GM18498 (cell line): ENCODE data around the gene EIF3CL.
A peak's percentile ranks its signal among the peaks of the same experiment; 100 is the strongest.
"Not testable (repeated sequence)": the region's sequence is repeated elsewhere in the genome, so short reads cannot be mapped to it uniquely, and the experiment has no call there.

ENCODE experiments used
- ATAC-seq: cut with Tn5 transposase; IDR thresholded peaks from one replicate; pipeline ENCODE4 v1.9.1; 2021; ENCODE audit warnings: mild to moderate bottlenecking, moderate library complexity; ENCODE audit not compliant: unreplicated experiment

EIF3CL gene, protein sequence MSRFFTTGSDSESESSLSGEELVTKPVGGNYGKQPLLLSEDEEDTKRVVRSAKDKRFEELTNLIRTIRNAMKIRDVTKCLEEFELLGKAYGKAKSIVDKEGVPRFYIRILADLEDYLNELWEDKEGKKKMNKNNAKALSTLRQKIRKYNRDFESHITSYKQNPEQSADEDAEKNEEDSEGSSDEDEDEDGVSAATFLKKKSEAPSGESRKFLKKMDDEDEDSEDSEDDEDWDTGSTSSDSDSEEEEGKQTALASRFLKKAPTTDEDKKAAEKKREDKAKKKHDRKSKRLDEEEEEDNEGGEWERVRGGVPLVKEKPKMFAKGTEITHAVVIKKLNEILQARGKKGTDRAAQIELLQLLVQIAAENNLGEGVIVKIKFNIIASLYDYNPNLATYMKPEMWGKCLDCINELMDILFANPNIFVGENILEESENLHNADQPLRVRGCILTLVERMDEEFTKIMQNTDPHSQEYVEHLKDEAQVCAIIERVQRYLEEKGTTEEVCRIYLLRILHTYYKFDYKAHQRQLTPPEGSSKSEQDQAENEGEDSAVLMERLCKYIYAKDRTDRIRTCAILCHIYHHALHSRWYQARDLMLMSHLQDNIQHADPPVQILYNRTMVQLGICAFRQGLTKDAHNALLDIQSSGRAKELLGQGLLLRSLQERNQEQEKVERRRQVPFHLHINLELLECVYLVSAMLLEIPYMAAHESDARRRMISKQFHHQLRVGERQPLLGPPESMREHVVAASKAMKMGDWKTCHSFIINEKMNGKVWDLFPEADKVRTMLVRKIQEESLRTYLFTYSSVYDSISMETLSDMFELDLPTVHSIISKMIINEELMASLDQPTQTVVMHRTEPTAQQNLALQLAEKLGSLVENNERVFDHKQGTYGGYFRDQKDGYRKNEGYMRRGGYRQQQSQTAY

DNA sequence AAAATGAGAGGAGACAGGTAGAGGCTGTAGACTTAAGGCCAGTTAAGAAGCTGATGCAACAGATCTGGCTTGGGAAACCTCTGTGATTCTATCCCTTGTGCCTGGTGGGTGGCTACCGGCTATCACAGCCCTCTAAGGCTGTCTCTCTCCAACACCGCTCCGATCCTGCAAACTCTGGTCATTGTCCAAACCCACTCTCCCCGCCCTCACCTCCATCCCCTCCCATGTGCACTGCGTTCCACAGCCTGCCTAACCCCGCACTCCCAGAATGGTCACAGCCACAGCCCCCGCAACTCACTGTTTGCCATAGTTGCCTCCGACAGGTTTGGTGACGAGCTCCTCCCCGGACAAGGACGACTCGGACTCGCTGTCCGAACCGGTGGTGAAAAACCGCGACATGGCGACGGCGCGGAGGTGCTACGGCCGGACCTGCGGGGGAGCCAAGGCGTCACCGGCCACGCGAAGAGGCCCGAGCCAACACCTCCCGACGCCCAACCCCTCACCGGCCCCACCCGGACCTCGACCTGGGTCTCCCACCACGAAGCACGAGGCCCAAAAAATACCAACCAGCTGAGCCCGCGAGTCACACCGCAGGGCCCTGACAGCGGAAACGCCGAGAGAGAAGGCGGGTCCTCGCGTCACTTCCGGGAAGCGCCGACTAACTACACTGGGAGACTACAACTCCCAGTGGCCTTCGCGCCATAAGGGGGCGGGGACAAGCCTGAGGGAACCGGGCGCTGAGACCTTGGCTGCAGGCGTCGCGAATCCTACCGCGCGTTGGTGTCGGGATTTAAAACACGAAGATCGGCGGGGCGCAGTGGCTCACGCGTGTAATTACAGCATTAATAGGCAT is at the start of gene EIF3CL:
EIF3CL (minus strand) TSS at position 622 of the 853 bp plus-strand sequence; CDS start at position 399, 223 bp downstream.
- ATAC-seq = peak; percentile 98

DNA sequence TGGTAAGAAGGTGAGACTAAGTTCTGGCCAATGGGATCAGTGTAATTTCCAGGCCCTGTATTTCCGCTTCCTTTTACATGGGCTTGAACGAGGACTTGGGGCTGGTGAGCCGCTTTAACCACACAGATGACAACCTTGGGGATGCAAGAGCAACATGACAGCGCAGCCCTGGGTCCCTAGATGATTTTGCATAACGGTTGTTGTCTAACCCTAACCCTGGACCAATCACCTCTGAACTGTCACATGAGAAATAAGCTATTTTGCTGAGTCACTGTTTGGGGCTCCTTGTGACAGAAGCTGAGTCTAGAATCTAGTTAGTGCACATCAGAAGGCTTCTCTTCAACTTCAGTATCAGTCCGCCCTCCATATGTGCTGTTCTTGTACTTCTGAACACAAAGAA is 43.4 kb upstream of the EIF3CL start:
- not testable (repeated sequence) for ATAC-seq

DNA sequence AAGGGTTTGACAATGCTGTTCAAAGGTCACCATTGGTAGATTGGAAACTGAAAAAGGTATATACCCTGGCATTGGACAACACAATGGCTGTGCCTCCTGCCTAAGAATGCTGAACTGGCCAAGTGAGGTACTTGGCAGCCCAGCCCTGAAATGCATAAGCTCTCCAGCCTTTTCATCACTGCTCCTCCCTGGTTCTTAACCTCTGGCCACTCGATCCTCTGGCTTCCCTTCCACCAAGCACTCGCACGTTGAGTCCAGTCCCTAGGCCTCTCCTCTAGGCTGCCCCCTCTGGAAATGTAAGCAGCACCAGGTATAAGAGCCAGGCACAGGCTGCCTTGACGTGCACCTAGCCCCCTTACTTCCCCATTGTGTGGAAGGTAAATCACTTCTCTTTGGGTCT is 42.7 kb upstream of the EIF3CL start:
- ATAC-seq = not testable (repeated sequence)

DNA sequence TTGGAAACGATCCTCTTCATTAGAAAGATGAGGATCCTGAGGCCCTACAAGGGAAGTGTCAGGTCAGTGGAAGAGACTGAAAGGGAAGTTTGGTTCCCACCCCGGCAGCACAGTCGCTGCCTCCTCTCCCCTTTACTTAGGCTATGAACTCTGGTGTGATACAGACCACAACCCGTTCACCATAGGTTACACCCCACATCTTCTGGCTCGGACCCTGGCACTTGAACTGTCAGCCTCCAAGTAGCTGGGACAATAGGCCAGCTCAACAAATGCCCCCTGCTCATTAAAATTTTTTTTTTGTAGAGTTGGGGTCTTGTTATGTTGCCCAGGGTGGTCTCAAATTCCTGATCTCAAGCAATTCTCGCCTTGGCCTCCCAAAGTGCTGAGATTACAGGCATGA is 40.3 kb upstream of the EIF3CL start:
- not testable (repeated sequence) for ATAC-seq

DNA sequence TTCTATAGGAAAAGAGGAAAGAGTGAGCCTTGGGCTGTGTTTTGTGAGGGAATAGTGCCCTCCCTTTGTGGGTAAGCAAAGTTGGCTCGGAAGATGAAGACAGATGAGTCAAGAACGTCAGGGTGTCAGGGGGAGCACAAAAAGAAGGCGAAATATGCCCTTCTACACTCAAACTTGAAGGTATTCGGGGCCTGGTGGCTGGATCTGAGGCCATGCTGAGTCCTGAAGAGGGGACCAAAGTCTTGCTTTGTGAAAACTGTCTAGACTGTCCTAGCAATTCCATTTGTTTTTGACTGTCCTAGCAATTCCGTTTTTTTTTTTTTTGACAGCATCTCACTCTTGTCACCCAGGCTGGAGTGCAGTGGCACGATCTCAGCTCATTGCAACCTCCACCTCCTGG is 35.3 kb upstream of the EIF3CL start:
- ATAC-seq = not testable (repeated sequence)

DNA sequence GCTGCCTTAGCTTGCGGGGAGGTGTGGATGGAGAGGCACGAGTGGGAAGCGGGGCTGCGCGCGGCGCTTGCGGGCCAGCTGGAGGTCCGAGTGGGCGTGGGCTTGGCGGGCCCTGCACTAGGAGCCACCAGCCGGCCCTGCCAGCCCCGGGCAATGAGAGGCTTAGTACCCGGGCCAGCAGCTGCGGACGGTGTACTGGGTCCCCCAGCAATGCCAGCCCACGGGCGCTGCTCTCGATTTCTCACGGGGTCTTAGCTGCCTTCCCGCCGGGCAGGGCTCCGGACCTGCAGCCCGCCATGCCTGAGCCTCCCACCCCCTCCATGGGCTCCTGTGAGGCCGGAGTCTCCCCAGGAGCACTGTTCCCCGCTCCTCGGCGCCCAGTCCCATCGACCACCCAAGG is 31.7 kb upstream of the EIF3CL start:
- not testable (repeated sequence) for ATAC-seq

DNA sequence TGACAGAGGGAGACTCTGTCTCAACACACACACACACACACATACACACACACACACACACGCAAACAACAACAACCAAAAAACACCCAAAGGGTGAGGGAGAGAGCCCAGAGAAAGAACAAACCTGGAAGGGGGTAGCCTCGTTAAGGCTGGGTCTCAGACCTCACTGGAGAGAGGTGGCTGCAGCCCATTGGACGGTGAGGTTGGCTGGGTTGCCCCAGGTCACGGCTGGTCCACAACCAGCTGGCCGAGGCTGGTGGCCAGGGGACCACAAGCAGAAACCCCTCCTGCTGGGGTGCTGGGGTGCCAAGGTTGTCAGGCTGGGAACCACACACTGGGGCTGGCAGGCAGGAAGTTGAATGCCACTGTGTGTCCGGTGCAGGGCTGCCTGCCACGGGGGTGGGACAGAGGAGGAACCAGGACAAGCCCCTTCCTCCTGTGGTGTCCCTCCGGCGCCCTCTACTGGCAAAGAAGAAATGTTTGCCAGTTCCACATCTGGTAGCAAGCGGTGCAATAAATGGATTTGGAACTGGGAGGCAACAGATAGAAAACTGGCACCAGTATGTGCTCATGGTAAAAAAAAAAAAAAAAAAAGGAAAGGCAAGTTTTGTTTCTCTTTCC is 22.5 kb upstream of the EIF3CL start:
- ATAC-seq = peak; percentile 90

DNA sequence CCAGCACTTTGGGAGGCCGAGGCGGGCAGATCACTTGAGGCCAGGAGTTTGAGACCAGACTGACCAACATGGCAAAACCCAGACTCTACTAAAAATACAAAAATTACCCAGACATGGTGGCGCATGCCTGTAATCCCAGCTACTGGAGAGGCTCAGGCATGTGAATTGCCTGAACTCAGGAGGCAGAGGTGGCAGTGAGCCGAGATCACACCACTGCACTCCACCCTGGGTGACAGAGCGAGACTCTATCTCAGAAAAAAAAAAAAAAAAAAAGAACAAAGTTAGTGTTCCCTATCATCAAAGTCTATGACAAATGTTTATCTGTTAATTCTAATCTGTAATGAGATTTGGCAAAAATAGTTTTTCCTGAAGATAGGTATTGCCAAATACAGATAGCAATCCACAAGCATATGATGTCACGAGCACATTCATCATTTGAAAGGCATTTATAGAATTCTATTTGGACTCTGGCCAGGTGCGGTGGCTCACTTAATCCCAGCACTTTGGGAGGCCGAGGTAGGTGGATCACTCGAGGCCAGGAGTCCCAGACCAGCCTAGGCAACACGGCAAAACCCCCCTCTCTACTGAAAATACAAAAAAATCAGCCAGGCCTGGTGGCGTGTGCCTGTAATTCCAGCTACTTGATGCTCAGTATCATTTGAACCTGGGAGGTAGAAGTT is 17.6 kb upstream of the EIF3CL start:
- not testable (repeated sequence) for ATAC-seq

DNA sequence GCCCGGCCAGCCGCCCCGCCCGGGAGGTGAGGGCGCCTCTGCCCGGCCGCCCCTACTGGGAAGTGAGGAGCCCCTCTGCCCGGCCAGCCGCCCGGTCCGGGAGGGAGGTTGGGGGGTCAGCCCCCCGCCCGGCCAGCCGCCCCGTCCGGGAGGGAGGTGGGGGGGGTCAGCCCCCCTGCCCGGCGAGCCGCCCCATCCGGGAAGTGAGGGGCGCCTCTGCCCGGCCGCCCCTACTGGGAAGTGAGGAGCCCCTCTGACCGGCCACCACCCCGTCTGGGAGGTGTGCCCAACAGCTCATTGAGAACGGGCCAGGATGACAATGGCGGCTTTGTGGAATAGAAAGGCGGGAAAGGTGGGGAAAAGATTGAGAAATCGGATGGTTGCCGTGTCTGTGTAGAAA is 13.4 kb upstream of the EIF3CL start:
- not testable (repeated sequence) for ATAC-seq

DNA sequence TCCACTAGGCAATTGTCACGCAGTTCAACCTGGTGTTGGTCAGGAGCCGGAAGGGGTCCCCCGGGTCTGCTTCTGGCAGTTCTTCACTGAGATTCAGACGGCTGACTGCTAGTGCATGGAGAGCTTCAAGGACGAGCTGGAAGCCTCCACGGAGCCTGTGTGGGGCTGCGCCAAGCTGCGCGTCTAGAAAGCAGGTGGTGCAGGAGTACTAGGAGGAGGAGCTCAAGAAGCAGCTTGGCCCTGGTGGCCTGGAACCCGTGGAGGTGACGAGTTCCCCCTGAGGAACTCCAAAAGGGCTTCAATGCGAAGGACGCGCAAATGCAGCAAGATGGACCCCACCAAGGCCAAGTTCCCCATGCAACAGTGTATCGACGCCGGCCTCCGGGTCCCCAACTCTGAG is 10.9 kb upstream of the EIF3CL start:
- ATAC-seq = not testable (repeated sequence)

DNA sequence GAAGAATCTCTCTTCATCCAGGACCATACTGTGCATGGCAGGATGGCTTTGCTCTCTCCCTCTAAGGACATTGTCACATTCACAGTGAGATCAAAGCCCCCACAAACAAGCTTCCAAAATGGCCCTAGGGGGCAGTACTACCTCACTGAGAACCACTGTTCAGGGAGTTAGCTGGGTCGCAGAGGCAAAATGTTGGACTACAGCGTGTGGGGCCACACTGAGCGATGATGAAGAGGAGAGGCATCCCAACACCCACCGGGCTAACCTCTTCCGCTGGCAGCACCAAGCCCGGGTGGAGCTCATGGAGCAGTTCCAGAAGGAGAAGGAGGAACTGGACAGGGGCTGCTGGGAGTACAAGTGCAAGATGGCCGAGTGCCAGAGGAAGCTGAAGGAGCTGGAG is 9.9 kb upstream of the EIF3CL start:
- not testable (repeated sequence) for ATAC-seq

DNA sequence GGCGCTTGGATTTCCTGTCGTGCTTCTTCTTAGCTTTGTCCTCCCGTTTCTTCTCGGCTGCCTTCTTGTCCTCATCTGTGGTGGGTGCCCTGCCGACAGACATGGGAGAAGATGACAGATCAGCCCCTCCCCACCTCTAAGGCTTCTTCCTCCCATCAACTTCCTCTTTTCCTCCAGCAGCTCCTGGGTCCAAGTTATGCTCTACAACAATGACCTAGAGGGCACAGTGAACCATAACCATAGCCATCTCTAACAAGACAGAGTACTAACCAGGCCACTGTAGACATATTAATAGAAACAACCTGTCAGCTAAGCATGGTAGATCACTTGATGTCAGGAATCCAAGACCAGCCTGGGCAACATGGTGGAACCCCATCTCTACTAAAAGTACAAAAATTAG is 11.6 kb downstream of the EIF3CL start:
- ATAC-seq = not testable (repeated sequence)

DNA sequence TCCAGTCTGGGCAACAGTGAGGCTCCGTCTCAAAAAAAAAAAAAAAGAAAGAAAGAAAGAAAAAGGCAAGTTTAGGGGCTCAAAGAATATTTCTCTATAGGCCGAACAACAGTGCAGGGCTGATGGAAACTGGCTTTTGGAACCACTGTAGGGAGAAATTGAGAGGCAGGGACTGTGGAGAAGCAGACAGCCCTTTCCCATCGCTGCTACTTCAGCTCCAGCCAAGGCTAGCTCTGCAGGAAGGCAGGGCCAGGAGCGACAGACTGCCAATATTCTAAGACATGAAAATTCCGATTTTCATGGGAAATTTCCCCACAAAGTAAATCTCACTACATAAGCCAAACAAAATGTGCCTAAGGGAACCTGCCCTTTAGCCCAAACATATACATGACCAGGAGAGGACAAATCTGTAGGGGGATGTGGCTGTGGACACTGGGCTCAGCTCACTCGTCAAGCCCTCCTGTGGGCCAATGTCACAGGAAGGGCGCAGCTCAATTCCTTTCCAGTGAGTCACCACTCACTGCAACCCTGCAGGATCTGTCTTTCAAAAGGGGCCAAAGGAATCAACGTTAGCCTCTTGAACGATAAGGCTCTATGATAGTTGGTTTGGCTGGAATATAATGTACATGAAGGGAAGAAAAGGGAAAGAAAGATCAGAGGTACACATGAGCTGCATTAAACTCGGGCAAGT is 21.3 kb downstream of the EIF3CL start:
- ATAC-seq = not testable (repeated sequence)

DNA sequence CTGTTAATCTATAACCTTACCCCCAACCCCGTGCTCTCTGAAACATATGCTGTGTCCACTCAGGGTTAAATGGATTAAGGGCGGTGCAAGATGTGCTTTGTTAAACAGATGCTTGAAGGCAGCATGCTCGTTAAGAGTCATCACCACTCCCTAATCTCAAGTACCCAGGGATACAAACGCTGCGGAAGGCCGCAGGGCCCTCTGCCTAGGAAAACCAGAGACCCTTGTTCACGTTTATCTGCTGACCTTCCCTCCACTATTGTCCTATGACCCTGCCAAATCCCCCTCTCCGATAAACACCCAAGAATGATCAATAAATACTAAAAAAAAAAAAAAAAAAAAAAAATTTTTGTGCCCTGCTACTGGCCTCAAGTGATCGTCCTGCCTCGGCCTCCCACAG is 25.8 kb downstream of the EIF3CL start:
- ATAC-seq = not testable (repeated sequence)

DNA sequence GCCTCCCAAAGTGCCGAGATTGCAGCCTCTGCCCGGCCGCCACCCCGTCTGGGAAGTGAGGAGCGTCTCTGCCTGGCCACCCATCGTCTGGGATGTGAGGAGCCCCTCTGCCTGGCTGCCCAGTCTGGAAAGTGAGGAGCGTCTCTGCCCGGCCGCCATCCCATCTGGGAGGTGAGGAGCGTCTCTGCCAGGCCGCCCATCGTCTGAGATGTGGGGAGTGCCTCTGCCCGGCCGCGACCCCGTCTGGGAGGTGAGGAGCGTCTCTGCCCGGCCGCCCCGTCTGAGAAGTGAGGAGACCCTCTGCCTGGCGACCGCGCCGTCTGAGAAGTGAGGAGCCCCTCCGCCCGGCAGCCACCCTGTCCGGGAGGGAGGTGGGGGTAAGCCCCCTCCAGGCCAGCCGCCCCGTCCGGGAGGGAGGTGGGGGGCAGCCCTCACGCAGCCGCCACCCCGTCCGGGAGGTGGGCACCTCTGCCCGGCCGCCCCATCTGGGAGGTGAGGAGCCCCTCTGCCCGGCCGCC is 26.5 kb downstream of the EIF3CL start:
- ATAC-seq = not testable (repeated sequence)

DNA sequence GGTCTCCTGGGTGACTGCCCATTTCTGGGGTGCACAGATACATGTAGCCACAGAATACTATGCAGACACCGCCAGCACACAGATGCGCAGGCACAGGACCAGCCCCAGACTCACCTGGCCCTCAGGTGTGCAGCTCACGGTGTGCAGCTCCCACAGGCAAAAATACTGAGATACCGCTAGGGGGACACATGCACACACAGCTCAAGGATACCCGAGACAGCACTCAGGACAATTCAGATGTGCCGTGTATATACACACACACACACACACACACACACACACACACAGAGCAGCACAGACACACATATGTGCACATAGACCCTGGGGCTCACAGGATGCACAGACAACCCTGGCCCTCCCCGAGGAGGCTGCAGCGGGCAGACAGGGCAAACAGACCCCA is 28.5 kb downstream of the EIF3CL start:
- ATAC-seq = not testable (repeated sequence)

DNA sequence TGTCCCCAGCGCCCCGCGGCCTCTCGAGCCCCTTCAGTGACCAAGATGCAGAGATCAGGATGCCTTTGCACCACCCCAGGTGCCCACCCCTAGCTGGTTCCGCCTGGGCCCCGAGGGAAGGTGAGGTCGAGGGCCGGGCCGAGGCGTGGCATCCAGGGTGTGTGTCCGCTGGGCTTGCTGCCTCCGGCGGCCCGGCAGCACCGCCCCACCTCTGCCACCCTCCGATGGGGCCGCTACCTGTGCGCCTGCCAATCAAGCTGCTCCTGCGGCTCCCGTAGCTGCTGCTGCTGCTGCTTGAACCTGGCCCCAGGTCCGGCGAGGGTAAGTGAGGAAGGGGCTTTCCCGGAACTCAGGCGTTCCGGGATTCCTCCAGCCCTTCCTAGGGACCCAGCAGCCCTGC is 29.4 kb downstream of the EIF3CL start:
- ATAC-seq = not testable (repeated sequence)

DNA sequence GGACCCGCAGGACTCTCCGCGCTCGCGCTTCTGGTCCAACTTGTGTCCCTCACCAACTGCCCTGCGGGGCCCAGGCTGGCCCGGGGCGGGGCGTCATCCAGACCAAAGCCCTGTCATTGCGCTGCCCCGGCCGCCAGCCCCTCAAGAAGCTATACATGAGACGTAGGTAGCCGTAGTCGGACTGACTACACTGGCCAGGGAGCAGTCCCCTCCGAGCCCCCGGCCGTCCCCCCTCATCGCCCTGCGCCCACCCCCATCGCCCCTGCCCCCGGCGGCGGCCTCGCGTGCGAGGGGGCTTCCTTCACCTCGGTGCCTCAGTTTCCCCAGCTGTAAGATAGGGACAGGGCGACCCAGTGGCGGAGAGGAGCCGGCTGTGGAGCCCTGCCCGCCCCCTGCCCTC is 35.7 kb downstream of the EIF3CL start:
- not testable (repeated sequence) for ATAC-seq
